HL-60/S4 treated with retinoic acid at 250 ng/mL for 4 days and 3 days (cell line): ENCODE results near the gene UMOD.

ENCODE experiments used
- in situ Hi-C: fragments of 300-500 bp; cut with MboI; formaldehyde crosslinking; loops from 2 replicates; pipeline ENCODE4 v1.7.0; 2022; ENCODE audit warnings: low sequenced_read_pairs

UMOD gene

GRCh38 chr16:20307240-20307671 lies 45.3 kb downstream of the UMOD start:
- in situ Hi-C loops, result loop anchor here (10.0 kb wide), 1 partner anchor 402 kb away; no protein-coding TSS in a partner anchor

- in situ Hi-C loops, result loop anchor here (10.0 kb wide), 1 partner anchor 402 kb away; no protein-coding TSS in a partner anchor
These were observed 46.1 kb downstream of the UMOD start for GRCh38 chr16:20306401-20306800.

- in situ Hi-C loops, result loop anchor here (10.0 kb wide), 1 partner anchor 398 kb away; no protein-coding TSS in a partner anchor
These were observed 49.5 kb downstream of the UMOD start for GRCh38 chr16:20303012-20303411.

- in situ Hi-C loops, result loop anchor here (10.0 kb wide), 1 partner anchor 398 kb away; no protein-coding TSS in a partner anchor
These were observed 50.1 kb downstream of the UMOD start for GRCh38 chr16:20302389-20302788.

- in situ Hi-C loops, result loop anchor here (10.0 kb wide), 1 partner anchor 397 kb away; no protein-coding TSS in a partner anchor
These were observed 50.7 kb downstream of the UMOD start for GRCh38 chr16:20301840-20302239.

- in situ Hi-C loops, result loop anchor here (10.0 kb wide), 1 partner anchor 396 kb away; no protein-coding TSS in a partner anchor
These were observed 52.0 kb downstream of the UMOD start for GRCh38 chr16:20300312-20301097.

GRCh38 chr16:20298452-20298851 lies 54.1 kb downstream of the UMOD start:
- in situ Hi-C loops, result no loop called here

- in situ Hi-C loops, result no loop called here
These were observed 61.0 kb downstream of the UMOD start for GRCh38 chr16:20291208-20292206.

- in situ Hi-C loops, result no loop called here
These were observed 62.9 kb downstream of the UMOD start for GRCh38 chr16:20289571-20289970.

- in situ Hi-C loops, result no loop called here
These were observed 66.5 kb downstream of the UMOD start for GRCh38 chr16:20285993-20286499.
